Memory B cell (primary cell): ENCODE data around the gene TFDP1.

Experiments used
- ATAC-seq: fragments of 150-1000 bp; cut with Tn5 transposase; 2 replicates; pipeline ENCODE4 v1.10.0; 2021; ENCODE audit warnings: low read depth, mild to moderate bottlenecking, moderate library complexity
- DNase-seq, 2 donors: peaks; one replicate each; pipeline ENCODE4 v3.0.0; 2022; ENCODE audit warnings: low spot score in 2 of 2
- H3K27ac Mint-ChIP-seq: one replicate; pipeline ENCODE4 v1.8.0; 2022; ENCODE audit warnings: mild to moderate bottlenecking, moderate library complexity, mixed read lengths
- H3K27me3 Mint-ChIP-seq: one replicate; pipeline ENCODE4 v1.8.0; 2022; ENCODE audit warnings: mixed read lengths
- H3K36me3 Mint-ChIP-seq: one replicate; pipeline ENCODE4 v1.8.0; 2022; ENCODE audit warnings: mild to moderate bottlenecking, mixed read lengths
- H3K4me1 Mint-ChIP-seq: one replicate; pipeline ENCODE4 v1.8.0; 2022; ENCODE audit warnings: mixed read lengths
- H3K4me3 Mint-ChIP-seq: one replicate; pipeline ENCODE4 v1.8.0; 2022; ENCODE audit warnings: mild to moderate bottlenecking, moderate library complexity, mixed read lengths
- H3K9me3 Mint-ChIP-seq: one replicate; pipeline ENCODE4 v1.8.0; 2022; ENCODE audit warnings: mixed read lengths

The TFDP1 gene

DNA sequence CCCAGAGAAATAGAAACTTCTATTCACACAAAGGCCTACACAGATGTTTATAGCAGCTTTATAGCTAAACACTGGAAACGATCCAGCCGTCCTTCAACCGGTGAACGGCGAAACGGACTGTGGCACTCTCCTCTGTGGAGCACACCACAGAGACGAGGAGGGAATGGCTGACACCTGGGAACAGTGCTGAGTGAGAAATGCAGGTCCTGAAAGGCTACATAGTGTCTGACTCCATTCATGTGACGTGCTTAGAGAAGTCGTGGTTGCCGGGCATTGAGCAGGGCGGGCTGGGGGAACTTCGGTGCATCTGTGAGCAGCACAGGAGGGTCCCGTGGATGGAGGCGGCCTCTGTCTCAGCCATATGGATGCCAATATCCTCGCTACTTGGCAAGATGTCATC, 79.4 kb downstream of the TFDP1 start:
- H3K27me3 Mint-ChIP-seq, result peaks cover 2% of the 10 kb centered on the region
- no peak for DNase-seq
- H3K27ac Mint-ChIP-seq, result no peak overlapping the region
- no peaks in the 10 kb centered on the region for H3K4me1 Mint-ChIP-seq
- no peak for ATAC-seq
- H3K4me3 Mint-ChIP-seq, result no peak overlapping the region
- H3K9me3 Mint-ChIP-seq, result peaks cover 12% of the 10 kb centered on the region
- peaks cover 2% of the 10 kb centered on the region for H3K36me3 Mint-ChIP-seq

DNA sequence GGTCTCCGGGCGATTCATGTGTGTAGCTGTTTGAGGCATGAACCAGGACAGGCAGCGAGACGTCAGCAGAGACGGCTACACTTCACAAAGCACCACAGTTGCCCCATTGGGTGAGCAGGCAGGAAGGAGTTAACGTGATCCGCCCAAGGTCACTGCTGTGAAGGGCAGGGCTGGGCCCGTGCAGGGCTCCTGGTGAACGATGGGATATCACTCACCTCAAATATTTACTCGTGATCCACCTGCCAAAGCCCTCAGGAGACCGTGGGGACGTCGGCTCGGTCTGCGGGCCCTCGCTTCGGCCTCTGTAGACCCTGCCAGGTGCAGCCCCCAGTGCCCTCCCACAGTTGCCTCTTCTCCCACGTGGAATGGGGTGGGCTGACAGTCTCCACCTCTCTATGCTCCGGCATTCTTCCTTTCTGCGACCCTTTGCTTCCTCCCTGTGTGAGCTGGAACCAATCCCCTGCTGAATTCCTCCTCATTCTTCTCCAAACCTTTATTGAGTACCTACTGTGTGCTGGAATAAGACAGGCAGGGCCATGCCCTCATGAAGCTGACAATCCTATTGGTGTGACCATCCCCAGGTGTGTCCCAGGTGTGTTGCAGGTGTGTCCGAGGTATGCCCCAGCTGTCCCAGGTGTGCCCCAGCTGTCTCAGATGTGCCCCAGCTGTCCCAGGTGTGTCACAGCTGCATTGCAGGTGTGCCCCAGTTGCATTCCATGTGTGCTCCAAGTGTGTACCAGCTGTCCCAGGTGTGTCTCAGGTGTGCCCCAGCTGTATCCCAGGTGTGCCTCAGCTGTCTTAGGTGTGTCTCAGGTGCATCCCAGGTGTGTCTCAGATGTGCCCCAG, 80.4 kb downstream of the TFDP1 start:
- H3K27me3 Mint-ChIP-seq, result peaks cover 6% of the 10 kb centered on the region
- peaks cover 2% of the 10 kb centered on the region for H3K36me3 Mint-ChIP-seq
- H3K4me3 Mint-ChIP-seq, result no peak overlapping the region
- ATAC-seq (no peak), DNase-seq (no peak)
- no peaks in the 10 kb centered on the region for H3K4me1 Mint-ChIP-seq
- H3K27ac Mint-ChIP-seq, result no peak overlapping the region
- H3K9me3 Mint-ChIP-seq, result peaks cover 12% of the 10 kb centered on the region

DNA sequence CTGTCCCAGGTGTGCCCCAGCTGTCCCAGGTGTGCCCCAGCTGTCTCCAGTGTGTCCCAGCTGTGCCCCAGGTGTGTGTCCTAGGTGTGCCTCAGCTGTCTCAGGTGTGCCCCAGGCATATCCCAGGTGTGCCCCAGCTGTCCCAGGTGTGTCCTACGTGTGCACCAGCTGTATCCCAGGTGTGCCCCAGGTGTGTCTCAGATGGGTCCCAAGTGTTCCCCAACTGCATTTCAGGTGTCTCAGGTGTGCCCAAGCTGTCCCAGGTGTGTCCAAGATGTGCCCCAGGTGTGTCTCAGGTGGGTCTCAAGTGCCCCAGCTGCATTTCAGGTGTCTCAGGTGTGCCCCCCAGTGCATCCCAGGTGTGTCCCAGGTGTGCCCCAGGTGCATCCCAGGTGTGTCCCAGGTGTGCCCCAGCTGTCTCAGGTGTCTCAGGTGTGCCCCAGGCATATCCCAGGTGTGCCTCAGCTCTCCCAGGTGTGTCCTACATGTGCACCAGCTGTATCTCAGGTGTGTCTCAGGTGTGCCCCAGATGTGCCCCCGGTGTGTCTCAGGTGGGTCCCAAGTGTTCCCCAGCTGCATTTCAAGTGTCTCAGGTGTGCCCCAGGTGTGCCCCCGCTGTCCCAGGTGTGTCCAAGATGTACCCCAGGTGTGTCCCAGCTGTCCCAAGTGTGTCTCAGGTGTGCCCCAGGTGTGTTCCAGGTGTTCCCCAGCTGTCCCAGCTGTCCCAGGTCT, 81.2 kb downstream of the TFDP1 start:
- peaks cover 10% of the 10 kb centered on the region for H3K9me3 Mint-ChIP-seq
- H3K27ac Mint-ChIP-seq, result no peak overlapping the region
- H3K4me3 Mint-ChIP-seq, result no peak overlapping the region
- DNase-seq (no peak), ATAC-seq (no peak)
- H3K36me3 Mint-ChIP-seq, result peaks cover under 1% of the 10 kb centered on the region
- no peaks in the 10 kb centered on the region for H3K4me1 Mint-ChIP-seq
- peaks cover 9% of the 10 kb centered on the region for H3K27me3 Mint-ChIP-seq

GRCh38 chr13:113666329-113666670, 81.7 kb downstream of the TFDP1 start:
- Mint-ChIP-seq H3K4me3 (no peak overlapping the region), H3K36me3 (no peaks in the 10 kb centered on the region), H3K9me3 (peaks cover 7% of the 10 kb centered on the region), H3K27me3 (peaks cover 9% of the 10 kb centered on the region), H3K4me1 (no peaks in the 10 kb centered on the region), H3K27ac (no peak overlapping the region)
- DNase-seq (no peak), ATAC-seq (no peak)

DNA sequence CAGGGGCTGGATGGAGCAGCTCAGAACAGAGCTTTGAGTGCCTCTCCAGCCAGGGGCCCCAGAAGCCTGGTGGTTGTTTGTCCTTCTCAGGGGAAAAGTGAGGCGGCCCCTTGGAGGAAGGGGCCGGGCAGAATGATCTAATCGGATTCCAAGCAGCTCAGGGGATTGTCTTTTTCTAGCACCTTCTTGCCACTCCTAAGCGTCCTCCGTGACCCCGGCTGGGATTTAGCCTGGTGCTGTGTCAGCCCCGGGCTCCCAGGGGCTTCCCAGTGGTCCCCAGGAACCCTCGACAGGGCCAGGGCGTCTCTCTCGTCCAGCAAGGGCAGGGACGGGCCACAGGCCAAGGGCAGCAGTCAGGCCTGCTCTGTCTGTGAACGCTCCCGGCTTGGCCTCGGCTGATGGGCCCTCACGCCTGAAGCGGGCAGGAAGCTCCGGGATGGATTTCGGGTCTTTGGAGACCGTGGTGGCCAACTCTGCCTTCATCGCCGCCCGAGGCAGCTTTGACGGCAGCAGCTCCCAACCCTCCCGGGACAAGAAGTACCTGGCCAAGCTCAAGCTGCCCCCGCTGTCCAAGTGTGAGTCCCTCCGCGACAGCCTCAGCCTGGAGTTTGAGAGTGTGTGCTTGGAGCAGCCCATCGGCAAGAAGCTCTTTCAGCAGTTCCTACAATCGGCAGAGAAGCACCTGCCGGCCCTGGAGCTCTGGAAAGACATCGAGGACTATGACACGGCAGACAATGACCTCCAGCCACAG, 82.6 kb downstream of the TFDP1 start, which contains the start of gene GRK1:
Gene GRK1 (plus strand): TSS at position 269 of the 751 bp plus-strand sequence. CDS start 168 bp downstream, at position 437.
- no peak for DNase-seq
- Mint-ChIP-seq H3K27me3 (peaks cover 10% of the 10 kb centered on the region), H3K9me3 (peaks cover 1% of the 10 kb centered on the region), H3K4me1 (peaks cover under 1% of the 10 kb centered on the region), H3K27ac (no peak within 1 kb of the TSS), H3K4me3 (no peak within 1 kb of the TSS), H3K36me3 (no peaks in the 10 kb centered on the region)
- ATAC-seq, result no peak

DNA sequence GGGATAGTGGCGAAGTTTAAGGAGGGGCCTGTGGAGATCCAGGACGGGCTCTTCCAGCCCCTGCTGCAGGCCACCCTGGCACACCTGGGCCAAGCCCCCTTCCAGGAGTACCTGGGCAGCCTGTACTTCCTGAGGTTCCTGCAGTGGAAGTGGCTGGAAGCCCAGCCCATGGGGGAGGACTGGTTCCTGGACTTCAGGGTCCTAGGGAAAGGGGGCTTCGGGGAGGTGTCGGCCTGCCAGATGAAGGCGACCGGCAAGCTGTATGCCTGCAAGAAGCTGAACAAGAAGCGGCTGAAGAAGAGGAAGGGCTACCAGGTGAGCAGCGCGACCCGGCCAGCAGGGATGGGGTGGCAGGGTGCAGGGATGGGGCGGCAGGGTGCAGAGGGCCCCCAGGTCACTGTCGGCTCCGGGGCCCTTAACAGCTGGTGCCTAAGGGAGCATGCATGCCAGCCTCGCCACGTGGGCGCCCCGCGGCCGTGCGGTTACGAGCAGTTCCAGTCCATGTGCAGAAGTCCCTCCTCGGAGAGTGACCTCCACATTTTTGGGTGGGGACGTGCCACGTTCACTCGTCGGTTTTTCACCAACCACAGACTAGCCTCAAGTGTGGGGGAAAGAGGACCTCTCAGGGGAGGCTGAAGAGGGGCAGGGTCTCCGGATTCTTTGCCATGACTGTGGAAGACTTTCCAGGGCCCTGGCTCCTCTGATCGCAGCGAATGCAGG, 83.4 kb downstream of the TFDP1 start:
- peaks cover 3% of the 10 kb centered on the region for H3K4me1 Mint-ChIP-seq
- no peak for ATAC-seq
- H3K4me3 Mint-ChIP-seq, result no peak overlapping the region
- H3K27me3 Mint-ChIP-seq, result peaks cover 13% of the 10 kb centered on the region
- DNase-seq, result no peak
- no peaks in the 10 kb centered on the region for H3K36me3 Mint-ChIP-seq
- H3K9me3 Mint-ChIP-seq, result no peaks in the 10 kb centered on the region
- no peak overlapping the region for H3K27ac Mint-ChIP-seq

- no peak for DNase-seq
- H3K4me1 Mint-ChIP-seq, result peaks cover 3% of the 10 kb centered on the region
- H3K9me3 Mint-ChIP-seq, result no peaks in the 10 kb centered on the region
- no peak overlapping the region for H3K4me3 Mint-ChIP-seq
- no peaks in the 10 kb centered on the region for H3K36me3 Mint-ChIP-seq
- ATAC-seq, result no peak
- H3K27ac Mint-ChIP-seq, result no peak overlapping the region
- H3K27me3 Mint-ChIP-seq, result peaks cover 13% of the 10 kb centered on the region
Measured at GRCh38 chr13:113668491-113668971, 84.0 kb downstream of the TFDP1 start.

DNA sequence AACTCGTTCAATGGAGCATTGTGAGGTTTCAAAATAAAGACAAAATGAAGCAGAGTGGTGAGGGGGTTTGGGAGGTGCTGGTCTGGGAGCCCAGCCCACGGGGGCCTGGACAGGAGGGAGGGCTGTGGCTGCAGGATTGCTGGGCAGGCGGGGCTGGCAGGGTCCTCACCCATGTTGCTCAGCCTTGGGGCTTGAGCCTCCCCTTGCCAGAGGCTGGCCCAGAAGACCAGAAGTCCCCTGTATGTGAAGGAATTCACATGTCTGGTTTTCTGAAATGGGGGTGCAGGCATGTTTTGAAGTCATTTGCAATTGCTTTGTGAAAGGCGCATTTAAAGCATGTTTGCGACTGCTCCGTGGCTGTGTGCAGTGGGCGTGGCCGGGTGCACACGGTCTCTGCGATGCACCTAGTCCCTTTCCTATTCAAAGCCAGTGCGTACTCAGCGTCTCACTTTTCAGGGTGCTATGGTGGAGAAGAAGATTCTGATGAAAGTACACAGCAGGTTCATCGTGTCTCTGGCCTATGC, 84.7 kb downstream of the TFDP1 start:
- Mint-ChIP-seq H3K4me3 (no peak overlapping the region), H3K36me3 (no peaks in the 10 kb centered on the region), H3K27me3 (peaks cover 13% of the 10 kb centered on the region), H3K27ac (no peak overlapping the region), H3K4me1 (peaks cover 3% of the 10 kb centered on the region), H3K9me3 (no peaks in the 10 kb centered on the region)
- DNase-seq, result no peak
- ATAC-seq, result no peak

DNA sequence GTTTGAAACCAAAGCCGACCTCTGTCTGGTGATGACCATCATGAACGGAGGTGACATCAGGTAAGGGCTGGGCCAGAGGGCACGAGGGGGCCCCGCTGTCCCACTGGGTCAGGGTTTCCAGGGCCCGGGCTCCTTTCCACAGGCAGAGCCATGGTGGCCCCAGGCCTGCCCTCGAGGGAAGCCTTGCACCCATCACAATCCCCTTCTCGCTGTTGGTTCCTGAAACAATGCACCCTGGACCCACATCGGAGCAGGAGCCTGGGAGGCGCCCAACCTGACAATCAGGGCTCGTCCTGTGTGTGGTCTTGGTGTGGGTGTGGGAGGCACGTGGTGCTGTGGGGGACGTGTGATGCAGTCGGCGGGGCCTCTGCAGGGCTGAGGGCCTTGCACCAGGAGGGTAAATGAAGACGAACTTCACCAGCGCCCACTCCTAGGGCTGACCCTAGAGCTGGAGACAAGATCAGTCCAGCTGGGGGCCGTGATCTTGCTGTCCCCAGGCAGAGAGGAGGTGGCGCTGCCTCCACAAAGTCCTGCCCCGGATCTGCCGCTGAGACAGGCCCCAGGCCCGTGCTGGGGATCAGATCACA, 85.3 kb downstream of the TFDP1 start:
- Mint-ChIP-seq H3K27me3 (peaks cover 13% of the 10 kb centered on the region), H3K4me1 (peaks cover 3% of the 10 kb centered on the region), H3K27ac (no peak overlapping the region), H3K36me3 (no peaks in the 10 kb centered on the region), H3K9me3 (no peaks in the 10 kb centered on the region), H3K4me3 (no peak overlapping the region)
- no peak for DNase-seq
- ATAC-seq, result no peak

GRCh38 chr13:113670541-113670940, 86.0 kb downstream of the TFDP1 start:
- Mint-ChIP-seq H3K36me3 (no peaks in the 10 kb centered on the region), H3K27ac (no peak overlapping the region), H3K4me1 (peaks cover 3% of the 10 kb centered on the region), H3K9me3 (no peaks in the 10 kb centered on the region), H3K4me3 (no peak overlapping the region), H3K27me3 (peaks cover 11% of the 10 kb centered on the region)
- no peak for ATAC-seq
- no peak for DNase-seq

DNA sequence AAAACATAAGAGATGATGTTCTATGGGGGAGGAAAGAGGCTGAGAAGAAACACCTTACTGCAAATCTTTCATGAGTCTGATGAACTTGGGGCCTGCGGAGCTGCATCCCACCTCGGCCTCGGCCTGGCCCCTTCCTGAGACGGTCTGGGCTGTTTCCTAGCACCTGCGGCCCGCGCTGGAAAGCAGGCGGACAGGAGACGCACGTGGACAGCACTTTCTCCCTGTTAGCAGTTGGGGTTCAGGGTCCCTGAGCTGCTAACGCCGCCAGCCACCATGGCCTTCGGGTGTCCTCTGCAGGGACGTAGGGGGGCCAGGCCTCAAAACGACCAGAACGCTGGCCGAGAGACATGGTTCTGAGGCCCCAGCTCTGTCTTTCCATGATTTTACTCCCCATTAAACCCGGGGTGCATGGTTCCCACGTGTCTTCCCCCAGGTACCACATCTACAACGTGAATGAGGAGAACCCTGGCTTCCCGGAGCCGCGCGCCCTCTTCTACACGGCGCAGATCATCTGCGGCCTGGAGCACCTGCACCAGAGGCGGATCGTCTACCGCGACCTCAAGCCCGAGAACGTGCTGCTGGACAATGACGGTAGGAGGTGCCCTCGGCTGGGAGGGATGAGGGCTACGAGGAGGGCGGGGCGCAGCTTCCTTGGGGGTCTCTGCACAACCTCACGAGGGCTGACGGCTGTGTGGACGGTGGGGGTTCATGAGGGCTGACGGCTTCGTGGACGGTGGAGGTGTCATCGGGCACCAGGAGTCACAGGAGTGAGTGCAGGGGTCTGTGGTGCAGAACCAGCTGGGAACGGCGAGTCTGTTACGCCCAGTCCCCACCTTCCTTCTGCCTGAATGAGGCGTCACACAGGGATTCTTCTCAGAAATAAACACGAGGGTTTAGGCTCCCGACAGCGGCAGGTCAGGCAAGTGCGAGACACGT, 86.8 kb downstream of the TFDP1 start:
- DNase-seq (no peak), ATAC-seq (no peak)
- Mint-ChIP-seq H3K4me3 (no peak overlapping the region), H3K9me3 (no peaks in the 10 kb centered on the region), H3K27ac (no peak overlapping the region), H3K4me1 (peaks cover 3% of the 10 kb centered on the region), H3K36me3 (no peaks in the 10 kb centered on the region), H3K27me3 (peaks cover 11% of the 10 kb centered on the region)

GRCh38 chr13:113672002-113672651, 87.6 kb downstream of the TFDP1 start:
- Mint-ChIP-seq H3K9me3 (no peaks in the 10 kb centered on the region), H3K4me3 (no peak overlapping the region), H3K27ac (no peak overlapping the region), H3K36me3 (no peaks in the 10 kb centered on the region), H3K4me1 (peaks cover 3% of the 10 kb centered on the region), H3K27me3 (peaks cover 11% of the 10 kb centered on the region)
- DNase-seq (no peak), ATAC-seq (no peak)
